WTC11 (cell line): ENCODE results near the gene MYL9. TPM values are rescaled to one million over a fixed set of nuclear protein-coding genes. Genes with fewer than 3 reads are reported as not detected.
"Not testable (repeated sequence)": the region's sequence is repeated elsewhere in the genome, so short reads cannot be mapped to it uniquely, and the experiment has no call there.

Experiments
- ATAC-seq: fragments of 200-7000 bp; cut with Tn5 transposase; 2 replicates; pipeline ENCODE4 v1.10.0; 2021; ENCODE audit warnings: mild to moderate bottlenecking, moderate library complexity
- CTCF ChIA-PET: fragments of 300-600 bp; sonication (Branson Sonifier 250); formaldehyde crosslinking; loops from one replicate; lab custom pipeline; 2021; ENCODE audit warnings: antibody characterized with exemption; lab: Charles Lee
- POLR2A ChIA-PET: fragments of 350-600 bp; sonication (Branson Sonifier 250); formaldehyde crosslinking; loops from one replicate; lab custom pipeline; 2021; ENCODE audit warnings: antibody characterized with exemption; lab: Charles Lee
- DNase-seq: peaks from one replicate; pipeline ENCODE4 v3.0.0; 2021; ENCODE audit warnings: low spot score
- H3K27ac Mint-ChIP-seq: 2 replicates; pipeline ENCODE4 v1.8.0; 2021; ENCODE audit warnings: mixed read lengths
- H3K27me3 Mint-ChIP-seq: 2 replicates; pipeline ENCODE4 v1.8.0; 2021; ENCODE audit warnings: low read depth, mild to moderate bottlenecking, moderate library complexity, mixed read lengths
- H3K36me3 Mint-ChIP-seq: 2 replicates; pipeline ENCODE4 v1.8.0; 2021; ENCODE audit warnings: mixed read lengths
- H3K4me1 Mint-ChIP-seq: 2 replicates; pipeline ENCODE4 v1.8.0; 2022; ENCODE audit warnings: mixed read lengths
- H3K4me3 Mint-ChIP-seq: 2 replicates; pipeline ENCODE4 v1.8.0; 2021; ENCODE audit warnings: mild to moderate bottlenecking, moderate library complexity, mixed read lengths
- H3K9me3 Mint-ChIP-seq: 2 replicates; pipeline ENCODE4 v1.8.0; 2021; ENCODE audit warnings: mixed read lengths
- ELF4 ChIP-seq: sonication (generic); formaldehyde crosslinking; IDR thresholded peaks from 2 replicates; pipeline ENCODE4 v1.8.1; 2022; ENCODE audit warnings: low read depth, mild to moderate bottlenecking, moderate library complexity, missing genetic modification reagents
- GRHL2 ChIP-seq: fragments of 250-450 bp; sonication (Bioruptor Pico); IDR thresholded peaks from 2 replicates; pipeline ENCODE4 v1.8.0; 2022; ENCODE audit warnings: mild to moderate bottlenecking, moderate library complexity; ENCODE audit not compliant: insufficient replicate concordance, severe bottlenecking
- MYBL2 ChIP-seq: sonication (generic); formaldehyde crosslinking; IDR thresholded peaks from 2 replicates; pipeline ENCODE4 v1.8.1; 2023; ENCODE audit warnings: mild to moderate bottlenecking, moderate library complexity, missing genetic modification reagents
- NR1H2 ChIP-seq: sonication (generic); formaldehyde crosslinking; IDR thresholded peaks from 2 replicates; pipeline ENCODE4 v1.9.0; 2021; ENCODE audit warnings: mild to moderate bottlenecking, moderate library complexity, missing genetic modification reagents
- RORB ChIP-seq: fragments of 250-450 bp; sonication (Bioruptor Pico); IDR thresholded peaks from 2 replicates; pipeline ENCODE4 v1.9.0; 2021; ENCODE audit warnings: mild to moderate bottlenecking
- SMAD4 ChIP-seq: sonication (generic); formaldehyde crosslinking; IDR thresholded peaks from 2 replicates; pipeline ENCODE4 v1.8.0; 2022; ENCODE audit warnings: mild to moderate bottlenecking, missing genetic modification reagents
- TEAD1 ChIP-seq: sonication (generic); formaldehyde crosslinking; IDR thresholded peaks from 2 replicates; pipeline ENCODE4 v1.8.0; 2022; ENCODE audit warnings: mild to moderate bottlenecking, missing genetic modification reagents
- TP53 ChIP-seq: sonication (generic); formaldehyde crosslinking; IDR thresholded peaks from 2 replicates; pipeline ENCODE4 v1.8.1; 2023; ENCODE audit warnings: mild to moderate bottlenecking, missing genetic modification reagents
- ZNF423 ChIP-seq: fragments of 250-450 bp; sonication (Bioruptor Pico); IDR thresholded peaks from 2 replicates; pipeline ENCODE4 v2.1.2; 2022; ENCODE audit warnings: mild to moderate bottlenecking, moderate library complexity
- total RNA-seq: library from RNA; stranded (reverse); gene quantifications from 3 replicates; pipeline ENCODE4 v1.2.3, GENCODE V29; 2021
- TF ChIP-seq, protein P1 (sequence below): sonication (generic); formaldehyde crosslinking; IDR thresholded peaks from 2 replicates; pipeline ENCODE4 v1.8.0; 2023; ENCODE audit warnings: missing genetic modification reagents
- TF ChIP-seq, protein P2 (sequence below): fragments of 250-450 bp; sonication (Bioruptor Pico); IDR thresholded peaks from 2 replicates; pipeline ENCODE4 v2.1.2; 2022; ENCODE audit warnings: mild to moderate bottlenecking, moderate library complexity
- TF ChIP-seq, protein P3 (sequence below): sonication (generic); formaldehyde crosslinking; conservative IDR thresholded peaks from 2 replicates; pipeline ENCODE4 v1.8.1; 2023; ENCODE audit warnings: mild to moderate bottlenecking, low read depth, missing genetic modification reagents, moderate library complexity
- TF ChIP-seq, protein P4 (sequence below): fragments of 250-450 bp; sonication (Bioruptor Pico); IDR thresholded peaks from 2 replicates; pipeline ENCODE4 v1.8.0; 2021; ENCODE audit warnings: mild to moderate bottlenecking
- TF ChIP-seq, protein P5 (sequence below): sonication (generic); formaldehyde crosslinking; IDR thresholded peaks from 2 replicates; pipeline ENCODE4 v1.8.1; 2022; ENCODE audit warnings: low read depth, mild to moderate bottlenecking, moderate library complexity, missing genetic modification reagents, borderline replicate concordance

The MYL9 gene
- total RNA-seq, 1 experiment from 2014 or later, result 54.7 TPM

DNA sequence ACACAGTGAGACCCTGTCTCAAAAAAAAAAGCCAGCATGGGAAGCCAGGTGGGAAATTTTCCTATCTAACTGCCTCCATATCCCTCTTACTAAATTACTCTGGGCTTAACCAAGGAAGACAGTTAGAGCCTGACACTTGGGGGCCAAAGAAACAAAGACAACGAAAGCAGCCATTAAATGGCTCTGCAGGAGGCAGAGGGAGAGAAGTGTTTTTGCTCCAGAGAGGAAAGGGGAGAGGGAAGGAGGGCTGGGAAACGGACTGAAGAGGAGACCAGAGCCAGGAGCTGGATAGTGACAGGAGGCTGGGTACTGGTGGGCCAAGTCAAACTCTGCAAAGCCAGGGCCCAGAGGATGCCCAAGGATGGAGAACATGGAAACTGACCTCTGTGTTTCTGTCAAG, 21.4 kb downstream of the MYL9 start:
- peaks cover 30% of the 10 kb centered on the region for H3K9me3 Mint-ChIP-seq
- no peak overlapping the region for H3K4me3 Mint-ChIP-seq
- DNase-seq (no peak), ATAC-seq (peak; percentile 78)
- TF ChIP-seq GRHL2 (CRISPR knock-in tag) (no peak), ZNF423 (CRISPR knock-in tag) (0 out of 2 replicates have a peak, but pooled peaks have one; percentile 28), TEAD1 (CRISPR knock-in tag) (peak; percentile 53; the same call in 1 of the 2 replicates), MYBL2 (no peak)
- TF ChIP-seq, protein P1, sequence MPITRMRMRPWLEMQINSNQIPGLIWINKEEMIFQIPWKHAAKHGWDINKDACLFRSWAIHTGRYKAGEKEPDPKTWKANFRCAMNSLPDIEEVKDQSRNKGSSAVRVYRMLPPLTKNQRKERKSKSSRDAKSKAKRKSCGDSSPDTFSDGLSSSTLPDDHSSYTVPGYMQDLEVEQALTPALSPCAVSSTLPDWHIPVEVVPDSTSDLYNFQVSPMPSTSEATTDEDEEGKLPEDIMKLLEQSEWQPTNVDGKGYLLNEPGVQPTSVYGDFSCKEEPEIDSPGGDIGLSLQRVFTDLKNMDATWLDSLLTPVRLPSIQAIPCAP (CRISPR knock-in tag), result no peak
- TF ChIP-seq, protein P2, sequence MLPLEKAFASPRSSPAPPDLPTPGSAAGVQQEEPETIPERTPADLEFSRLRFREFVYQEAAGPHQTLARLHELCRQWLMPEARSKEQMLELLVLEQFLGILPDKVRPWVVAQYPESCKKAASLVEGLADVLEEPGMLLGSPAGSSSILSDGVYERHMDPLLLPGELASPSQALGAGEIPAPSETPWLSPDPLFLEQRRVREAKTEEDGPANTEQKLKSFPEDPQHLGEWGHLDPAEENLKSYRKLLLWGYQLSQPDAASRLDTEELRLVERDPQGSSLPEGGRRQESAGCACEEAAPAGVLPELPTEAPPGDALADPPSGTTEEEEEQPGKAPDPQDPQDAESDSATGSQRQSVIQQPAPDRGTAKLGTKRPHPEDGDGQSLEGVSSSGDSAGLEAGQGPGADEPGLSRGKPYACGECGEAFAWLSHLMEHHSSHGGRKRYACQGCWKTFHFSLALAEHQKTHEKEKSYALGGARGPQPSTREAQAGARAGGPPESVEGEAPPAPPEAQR (CRISPR knock-in tag), result 0 out of 2 replicates have a peak, but pooled peaks have one; percentile 47
- POLR2A ChIA-PET, result interaction anchor here (2.2 kb wide), 1 partner anchor 9 kb away, joined by 10 read pairs; no protein-coding TSS in a partner anchor
- H3K27ac Mint-ChIP-seq, result peak overlapping the region; percentile 93
- peaks cover 38% of the 10 kb centered on the region for H3K36me3 Mint-ChIP-seq
- peaks cover 4% of the 10 kb centered on the region for H3K27me3 Mint-ChIP-seq
- peaks cover 25% of the 10 kb centered on the region for H3K4me1 Mint-ChIP-seq
- CTCF ChIA-PET, result interaction anchor here (2.2 kb wide), 2 partner anchors 9 to 29 kb away, joined by 6 to 10 read pairs; no protein-coding TSS in a partner anchor

DNA sequence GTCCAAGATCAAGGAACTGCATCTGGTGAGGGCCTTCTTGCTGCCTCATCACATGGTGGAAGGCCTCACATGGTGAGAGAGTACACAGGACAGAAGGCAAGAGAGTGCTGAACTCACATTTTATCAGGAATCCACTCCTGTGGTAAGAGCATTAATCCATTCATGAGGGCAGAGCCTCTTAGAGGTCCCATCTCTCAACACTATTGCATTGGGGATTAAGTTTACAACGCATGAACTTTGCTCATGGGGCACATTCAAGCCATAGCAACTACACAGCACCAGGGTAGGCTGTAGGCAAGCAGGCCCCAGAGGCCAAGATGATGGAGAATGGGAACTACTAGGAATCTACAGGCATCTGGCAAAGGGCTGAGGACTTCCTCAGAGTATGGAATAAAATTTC, 22.1 kb downstream of the MYL9 start:
- H3K9me3 Mint-ChIP-seq, result peaks cover 30% of the 10 kb centered on the region
- ATAC-seq (no peak), DNase-seq (no peak)
- ChIA-PET CTCF (no interaction called here), POLR2A (interaction anchor here (2.2 kb wide), 1 partner anchor 8 kb away, joined by 10 read pairs; no protein-coding TSS in a partner anchor)
- H3K27ac Mint-ChIP-seq, result peak overlapping the region; percentile 93
- TF ChIP-seq TEAD1 (CRISPR knock-in tag) (no peak), RORB (CRISPR knock-in tag) (no peak), TP53 (CRISPR knock-in tag) (no peak), SMAD4 (no peak), ELF4 (no peak), NR1H2 (CRISPR knock-in tag) (no peak)
- TF ChIP-seq, protein P3, sequence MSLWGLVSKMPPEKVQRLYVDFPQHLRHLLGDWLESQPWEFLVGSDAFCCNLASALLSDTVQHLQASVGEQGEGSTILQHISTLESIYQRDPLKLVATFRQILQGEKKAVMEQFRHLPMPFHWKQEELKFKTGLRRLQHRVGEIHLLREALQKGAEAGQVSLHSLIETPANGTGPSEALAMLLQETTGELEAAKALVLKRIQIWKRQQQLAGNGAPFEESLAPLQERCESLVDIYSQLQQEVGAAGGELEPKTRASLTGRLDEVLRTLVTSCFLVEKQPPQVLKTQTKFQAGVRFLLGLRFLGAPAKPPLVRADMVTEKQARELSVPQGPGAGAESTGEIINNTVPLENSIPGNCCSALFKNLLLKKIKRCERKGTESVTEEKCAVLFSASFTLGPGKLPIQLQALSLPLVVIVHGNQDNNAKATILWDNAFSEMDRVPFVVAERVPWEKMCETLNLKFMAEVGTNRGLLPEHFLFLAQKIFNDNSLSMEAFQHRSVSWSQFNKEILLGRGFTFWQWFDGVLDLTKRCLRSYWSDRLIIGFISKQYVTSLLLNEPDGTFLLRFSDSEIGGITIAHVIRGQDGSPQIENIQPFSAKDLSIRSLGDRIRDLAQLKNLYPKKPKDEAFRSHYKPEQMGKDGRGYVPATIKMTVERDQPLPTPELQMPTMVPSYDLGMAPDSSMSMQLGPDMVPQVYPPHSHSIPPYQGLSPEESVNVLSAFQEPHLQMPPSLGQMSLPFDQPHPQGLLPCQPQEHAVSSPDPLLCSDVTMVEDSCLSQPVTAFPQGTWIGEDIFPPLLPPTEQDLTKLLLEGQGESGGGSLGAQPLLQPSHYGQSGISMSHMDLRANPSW (CRISPR knock-in tag), result no peak
- TF ChIP-seq, protein P4, sequence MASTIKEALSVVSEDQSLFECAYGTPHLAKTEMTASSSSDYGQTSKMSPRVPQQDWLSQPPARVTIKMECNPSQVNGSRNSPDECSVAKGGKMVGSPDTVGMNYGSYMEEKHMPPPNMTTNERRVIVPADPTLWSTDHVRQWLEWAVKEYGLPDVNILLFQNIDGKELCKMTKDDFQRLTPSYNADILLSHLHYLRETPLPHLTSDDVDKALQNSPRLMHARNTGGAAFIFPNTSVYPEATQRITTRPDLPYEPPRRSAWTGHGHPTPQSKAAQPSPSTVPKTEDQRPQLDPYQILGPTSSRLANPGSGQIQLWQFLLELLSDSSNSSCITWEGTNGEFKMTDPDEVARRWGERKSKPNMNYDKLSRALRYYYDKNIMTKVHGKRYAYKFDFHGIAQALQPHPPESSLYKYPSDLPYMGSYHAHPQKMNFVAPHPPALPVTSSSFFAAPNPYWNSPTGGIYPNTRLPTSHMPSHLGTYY (CRISPR knock-in tag), result no peak
- TF ChIP-seq, protein P1 (CRISPR knock-in tag), result no peak
- TF ChIP-seq, protein P5, sequence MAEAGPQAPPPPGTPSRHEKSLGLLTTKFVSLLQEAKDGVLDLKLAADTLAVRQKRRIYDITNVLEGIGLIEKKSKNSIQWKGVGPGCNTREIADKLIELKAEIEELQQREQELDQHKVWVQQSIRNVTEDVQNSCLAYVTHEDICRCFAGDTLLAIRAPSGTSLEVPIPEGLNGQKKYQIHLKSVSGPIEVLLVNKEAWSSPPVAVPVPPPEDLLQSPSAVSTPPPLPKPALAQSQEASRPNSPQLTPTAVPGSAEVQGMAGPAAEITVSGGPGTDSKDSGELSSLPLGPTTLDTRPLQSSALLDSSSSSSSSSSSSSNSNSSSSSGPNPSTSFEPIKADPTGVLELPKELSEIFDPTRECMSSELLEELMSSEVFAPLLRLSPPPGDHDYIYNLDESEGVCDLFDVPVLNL (CRISPR knock-in tag), result no peak
- H3K4me3 Mint-ChIP-seq, result no peak overlapping the region
- peaks cover 38% of the 10 kb centered on the region for H3K36me3 Mint-ChIP-seq
- peaks cover 4% of the 10 kb centered on the region for H3K27me3 Mint-ChIP-seq
- peaks cover 25% of the 10 kb centered on the region for H3K4me1 Mint-ChIP-seq

DNA sequence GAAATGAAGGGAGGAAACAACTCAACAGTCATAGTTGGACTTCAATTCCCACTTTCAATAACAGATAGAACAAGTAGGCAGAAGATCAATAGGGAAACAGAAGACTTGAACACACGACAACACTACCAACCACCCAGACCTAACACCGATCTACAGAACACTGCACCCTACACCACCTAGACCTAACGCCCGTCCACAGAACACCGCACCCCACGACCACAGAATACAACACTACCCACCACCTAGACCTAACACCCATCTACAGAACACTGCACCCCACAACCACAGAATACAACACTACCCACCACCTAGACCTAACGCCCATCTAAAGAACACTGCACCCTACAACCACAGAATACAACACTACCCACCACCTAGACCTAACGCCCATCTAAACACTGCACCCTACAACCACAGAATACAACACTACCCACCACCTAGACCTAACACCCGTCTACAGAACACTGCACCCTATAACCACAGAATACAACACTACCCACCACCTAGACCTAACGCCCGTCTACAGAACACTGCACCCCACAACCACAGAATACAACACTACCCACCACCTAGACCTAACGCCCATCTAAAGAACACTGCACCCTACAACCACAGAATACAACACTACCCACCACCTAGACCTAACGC, 22.9 kb downstream of the MYL9 start:
- POLR2A ChIA-PET, CTCF ChIA-PET, H3K27me3 Mint-ChIP-seq, H3K27ac Mint-ChIP-seq, ATAC-seq, H3K4me3 Mint-ChIP-seq, DNase-seq: not testable (repeated sequence)
- Mint-ChIP-seq H3K36me3 (peaks cover 38% of the 10 kb centered on the region), H3K4me1 (peaks cover 28% of the 10 kb centered on the region), H3K9me3 (peaks cover 30% of the 10 kb centered on the region)

DNA sequence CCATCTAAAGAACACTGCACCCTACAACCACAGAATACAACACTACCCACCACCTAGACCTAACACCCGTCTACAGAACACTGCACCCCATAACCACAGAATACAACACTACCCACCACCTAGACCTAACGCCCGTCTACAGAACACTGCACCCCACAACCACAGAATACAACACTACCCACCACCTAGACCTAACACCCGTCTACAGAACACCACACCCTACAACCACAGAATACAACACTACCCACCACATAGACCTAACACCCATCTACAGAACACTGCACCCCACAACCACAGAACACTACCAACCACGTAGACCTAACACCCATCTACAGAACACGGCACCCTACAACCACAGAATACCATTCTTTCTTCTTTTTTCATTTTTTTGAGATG, 23.4 kb downstream of the MYL9 start:
- DNase-seq, H3K27me3 Mint-ChIP-seq, POLR2A ChIA-PET, H3K4me3 Mint-ChIP-seq, CTCF ChIA-PET, H3K27ac Mint-ChIP-seq, ATAC-seq: not testable (repeated sequence)
- H3K4me1 Mint-ChIP-seq, result peaks cover 33% of the 10 kb centered on the region
- H3K9me3 Mint-ChIP-seq, result peaks cover 30% of the 10 kb centered on the region
- peaks cover 42% of the 10 kb centered on the region for H3K36me3 Mint-ChIP-seq
